NCI-H187 treated with DMSO at 0.1 percent for 48 hours (cell line): Measurements from ENCODE around the gene KIAA0408.

Source experiments
- DNase-seq: peaks from one replicate; lab custom pipeline; 2025; lab: John Stamatoyannopoulos, UW

KIAA0408 gene

DNA sequence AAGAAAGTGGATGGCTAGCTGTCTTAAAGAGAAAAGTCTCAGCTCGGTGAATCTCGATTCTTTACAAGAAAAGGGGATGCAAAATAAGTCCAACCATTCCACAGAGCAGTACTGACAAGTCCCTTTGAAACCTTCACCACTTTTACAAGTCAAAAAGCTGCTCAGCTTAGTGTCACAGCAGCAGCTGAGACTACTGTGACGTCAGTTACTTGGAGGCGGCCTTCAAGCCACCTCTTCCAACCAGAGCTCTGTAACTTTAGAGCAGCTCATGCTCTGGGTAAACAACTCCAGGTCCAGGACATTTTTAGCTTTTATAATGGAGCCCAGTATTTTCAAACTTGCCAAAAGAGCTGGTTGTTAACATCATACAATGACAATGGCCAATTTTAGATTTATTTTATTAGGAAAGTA lies at the start of gene KIAA0408:
Gene KIAA0408 (minus strand): TSS at position 159 of the 411 bp plus-strand sequence. CDS start 5,408 bp downstream, outside the sequence.
- DNase-seq = no peak

DNA sequence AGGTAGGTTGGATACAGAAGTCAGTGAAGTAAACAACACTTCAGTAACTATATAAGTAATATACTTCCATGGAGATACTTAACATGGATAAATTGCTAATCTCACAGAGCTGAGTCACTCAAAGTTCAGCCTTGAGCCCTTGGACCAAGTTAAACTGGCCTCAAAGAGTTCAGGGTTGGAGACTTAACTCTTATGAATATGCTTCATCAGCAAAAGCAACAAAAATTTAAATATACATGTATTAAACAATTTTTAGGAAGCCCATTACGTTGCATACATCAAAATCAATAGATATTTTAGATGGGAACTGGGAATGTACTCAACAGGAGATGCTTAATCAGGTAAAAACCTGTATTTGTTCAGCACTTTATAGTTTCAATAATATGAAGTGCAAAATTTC lies 47.7 kb upstream of the KIAA0408 start:
- DNase-seq = no peak

DNA sequence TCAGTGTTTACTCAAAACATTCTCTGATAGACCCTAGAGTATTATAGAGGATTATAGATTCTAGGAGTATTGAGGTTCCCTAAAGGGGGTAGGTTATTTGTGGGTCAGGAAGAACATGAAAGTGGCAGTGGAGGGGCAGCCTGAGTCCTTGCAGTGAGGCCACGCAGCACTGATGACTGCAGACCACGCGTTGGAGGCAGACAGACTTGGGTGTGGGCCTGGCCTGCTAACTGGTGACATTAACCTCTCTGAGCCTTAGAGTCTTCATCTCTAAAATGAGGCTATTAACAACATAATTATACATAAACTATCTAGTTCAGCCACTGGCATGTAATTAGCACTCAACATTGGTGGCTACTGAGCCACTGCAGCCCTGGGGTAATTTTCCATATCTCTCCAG lies 43.8 kb upstream of the KIAA0408 start:
- DNase-seq = no peak

DNA sequence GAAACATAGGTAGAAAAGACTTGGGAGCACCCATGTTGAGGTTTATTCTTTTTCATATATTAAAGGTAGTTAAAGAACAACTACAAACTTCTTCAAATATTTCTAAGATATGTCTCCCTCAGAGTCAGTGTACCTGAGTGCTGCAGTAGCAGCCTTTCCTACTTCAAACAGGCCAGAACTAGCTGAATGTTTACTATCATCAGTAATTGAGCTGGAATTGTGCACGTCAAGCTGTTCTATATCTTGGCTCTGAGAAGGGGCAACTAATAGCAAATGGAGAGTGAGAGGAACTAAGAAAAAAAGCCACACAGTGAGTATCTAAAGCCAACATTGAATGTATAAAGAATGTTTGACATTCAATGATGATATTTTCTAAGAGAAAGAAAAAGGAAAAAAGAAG lies 38.2 kb upstream of the KIAA0408 start:
- DNase-seq = no peak

DNA sequence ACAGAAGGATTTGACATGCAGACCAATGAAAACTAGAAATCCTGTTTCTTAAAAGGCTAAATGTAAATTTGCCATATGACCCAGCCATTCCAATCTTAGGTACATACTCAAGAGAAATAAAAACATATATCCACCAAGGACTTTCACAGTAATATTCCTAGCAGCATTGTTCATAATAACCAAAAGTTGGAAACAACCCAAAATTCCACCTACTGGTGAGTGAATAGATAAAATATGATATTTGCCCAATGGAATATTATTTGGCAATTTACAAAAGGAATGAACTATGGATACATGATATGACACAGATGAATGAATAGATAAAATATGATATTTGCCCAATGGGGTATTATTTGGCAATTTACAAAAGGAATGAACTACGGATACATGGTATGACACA lies 37.3 kb upstream of the KIAA0408 start:
- DNase-seq = no peak

DNA sequence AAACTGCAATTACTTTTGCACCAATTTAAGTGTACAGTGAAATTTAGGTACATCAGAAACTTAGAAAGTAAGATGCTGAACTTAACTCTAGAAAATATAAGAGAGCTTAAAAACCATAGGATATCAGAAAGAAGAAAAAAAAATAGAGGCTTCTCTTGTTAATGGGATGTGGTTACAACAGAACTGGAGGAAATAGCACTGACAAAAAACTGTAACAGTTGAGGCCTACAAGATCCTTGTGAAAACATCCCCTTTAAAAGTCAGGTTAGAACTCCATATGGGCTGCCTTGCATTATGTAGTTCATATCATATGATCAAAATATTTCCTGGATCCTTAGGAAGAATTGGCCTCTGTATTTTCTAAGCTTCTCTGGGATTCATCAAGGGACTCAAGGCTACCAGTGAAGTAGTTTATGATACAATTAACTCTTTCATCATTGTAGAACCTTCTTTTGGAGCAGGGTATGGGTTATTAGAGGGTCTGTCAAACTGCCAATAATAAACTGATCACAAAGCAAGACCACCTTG lies 35.1 kb upstream of the KIAA0408 start:
- no peak for DNase-seq

DNA sequence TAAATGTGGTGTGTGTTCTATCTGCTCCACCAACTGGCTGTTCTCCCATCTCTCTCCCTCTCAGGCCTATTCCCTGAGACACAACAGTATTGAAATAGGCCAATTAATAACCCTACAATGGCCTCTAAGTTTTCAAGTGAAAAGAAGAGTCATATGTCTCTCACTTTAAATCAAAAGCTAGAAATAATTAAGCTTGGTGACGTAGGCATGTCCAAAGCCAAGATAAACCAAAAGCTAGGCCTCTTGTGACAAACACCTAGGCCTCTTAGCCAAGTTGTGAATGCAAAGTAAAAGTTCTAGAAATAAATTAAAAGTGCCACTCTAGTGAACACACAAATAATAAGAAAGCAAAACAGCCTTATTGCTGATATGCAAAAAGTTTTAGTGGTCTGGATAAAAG lies 30.1 kb upstream of the KIAA0408 start:
- DNase-seq = no peak

DNA sequence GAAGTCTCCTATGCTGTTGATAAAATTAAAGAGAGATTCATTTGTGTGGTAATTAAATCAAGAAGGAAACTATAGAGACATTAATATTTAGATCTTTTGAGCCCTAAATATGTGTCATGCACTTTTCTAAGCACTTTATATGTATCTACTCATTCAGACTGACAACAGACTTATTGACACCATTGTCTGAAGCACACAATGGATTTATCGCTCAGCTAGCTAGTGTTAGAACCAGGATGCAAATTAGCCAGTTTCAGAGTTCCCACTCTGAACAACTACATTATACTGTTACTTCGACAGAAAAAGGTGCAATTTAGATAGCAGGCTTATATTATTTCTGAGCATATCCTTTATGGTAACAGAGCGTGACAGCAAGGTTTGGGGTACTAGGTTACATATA lies 27.7 kb upstream of the KIAA0408 start:
- DNase-seq = no peak

DNA sequence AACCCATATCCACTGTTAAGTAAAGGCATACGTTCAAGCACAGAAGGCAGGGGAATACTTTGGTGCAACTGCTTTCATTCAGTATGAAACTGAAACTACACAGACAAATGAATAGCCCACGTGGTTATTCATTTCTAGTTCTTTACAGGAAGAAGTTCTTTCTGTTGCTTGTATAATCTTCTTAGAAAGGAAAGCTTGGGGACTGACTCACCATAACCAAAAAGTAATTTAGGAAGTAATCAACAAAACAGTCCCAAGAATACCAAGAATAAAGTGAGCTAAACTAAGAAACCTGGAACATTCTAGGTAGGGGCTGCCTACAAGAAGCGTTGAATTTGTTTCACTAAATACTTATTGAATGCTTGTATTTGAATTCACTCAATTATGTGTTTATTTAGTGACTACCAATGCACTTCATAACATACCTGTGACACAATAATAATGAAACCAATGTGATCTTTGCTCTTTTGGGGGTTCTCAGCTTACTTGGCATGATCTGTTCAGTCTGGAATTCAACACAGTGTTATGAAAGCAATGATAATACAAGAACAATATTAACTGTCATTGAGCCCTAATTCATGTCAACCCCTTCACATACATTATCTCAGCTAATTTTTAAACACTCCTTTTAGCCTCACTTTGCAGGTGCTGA lies 25.1 kb upstream of the KIAA0408 start:
- no peak for DNase-seq

DNA sequence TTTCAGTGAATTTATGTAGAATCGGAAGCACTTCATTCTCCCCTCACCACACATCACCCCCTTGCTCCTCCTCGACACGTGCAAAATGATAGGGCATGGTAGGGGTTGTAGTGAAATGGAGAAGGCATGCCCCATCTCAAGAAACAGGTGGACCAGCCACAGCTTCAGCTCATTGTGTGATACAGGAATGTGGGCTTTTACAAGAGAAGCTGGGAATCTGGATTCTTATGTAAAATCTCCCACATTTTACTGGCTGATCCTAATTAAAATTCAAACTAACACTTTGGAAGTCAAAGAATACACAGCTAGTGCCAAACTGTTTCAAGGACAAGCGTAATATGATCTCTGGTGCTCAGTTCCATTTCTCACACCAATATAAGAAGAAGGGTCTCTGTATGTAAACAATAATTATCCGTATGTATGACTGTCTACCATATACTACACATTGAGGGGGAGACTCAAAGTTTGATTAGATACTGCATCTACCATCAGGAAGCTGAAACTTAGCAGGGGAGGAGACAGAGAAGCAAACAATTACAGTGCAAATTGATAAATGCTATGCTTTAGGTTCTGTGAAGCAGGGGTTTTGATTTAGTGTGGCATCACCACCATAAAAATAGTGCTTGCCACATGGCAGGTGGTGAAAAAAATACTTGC lies 24.3 kb upstream of the KIAA0408 start:
- no peak for DNase-seq

DNA sequence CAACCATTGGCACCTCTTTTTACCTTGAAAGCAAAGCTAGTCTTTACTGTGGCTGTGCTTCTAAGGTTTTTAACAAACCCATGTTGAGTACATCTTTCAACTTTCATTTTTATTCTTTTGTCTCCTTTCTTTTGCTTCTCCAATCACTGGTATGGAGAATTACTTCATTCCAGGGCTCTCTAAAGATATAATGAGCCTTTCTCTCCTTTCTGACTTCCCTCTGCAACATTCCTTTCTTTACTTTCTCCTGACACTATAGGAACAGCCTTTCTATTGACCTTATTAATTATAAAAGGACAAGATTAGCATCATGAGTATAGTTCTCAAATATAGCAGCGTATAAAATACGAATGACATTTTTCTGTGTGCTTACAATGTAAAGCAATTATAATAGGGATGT lies 23.1 kb upstream of the KIAA0408 start:
- no peak for DNase-seq

DNA sequence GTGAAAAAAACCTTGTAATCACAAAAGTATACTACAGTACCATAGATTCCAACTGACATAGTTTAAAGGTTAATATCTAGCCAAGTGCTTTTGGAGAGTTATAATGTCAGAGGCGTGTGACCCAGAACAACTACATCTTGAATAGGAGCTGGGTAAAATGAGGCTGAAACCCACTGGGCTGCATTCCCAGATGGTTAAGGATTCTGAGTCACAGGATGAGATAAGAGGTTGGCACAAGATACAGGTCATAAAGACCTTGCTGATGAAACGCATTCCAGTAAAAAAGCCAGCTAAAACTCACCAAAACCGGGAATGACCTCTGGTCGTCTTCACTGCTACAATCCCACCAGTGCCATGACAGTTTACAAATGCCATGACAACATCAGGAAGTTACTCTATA lies 22.4 kb upstream of the KIAA0408 start:
- no peak for DNase-seq

DNA sequence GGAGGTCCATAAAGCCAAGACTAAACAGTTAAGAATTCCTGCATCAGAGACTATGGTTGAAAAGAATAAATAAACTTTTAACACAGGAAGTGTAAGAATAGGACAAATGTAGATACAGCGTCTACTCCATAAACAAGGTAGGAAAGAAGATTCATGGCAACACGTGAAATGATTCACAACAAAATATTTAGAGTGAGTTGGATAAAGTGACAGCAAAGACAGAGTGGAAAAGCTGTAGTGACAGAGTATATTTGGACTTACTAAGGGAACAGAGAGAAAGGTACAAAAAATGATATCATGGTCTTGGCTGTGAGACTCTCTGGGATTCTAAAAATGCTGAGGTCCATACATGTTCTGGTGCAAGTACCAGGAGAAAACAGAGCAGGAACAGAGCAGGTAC lies 21.9 kb upstream of the KIAA0408 start:
- no peak for DNase-seq

DNA sequence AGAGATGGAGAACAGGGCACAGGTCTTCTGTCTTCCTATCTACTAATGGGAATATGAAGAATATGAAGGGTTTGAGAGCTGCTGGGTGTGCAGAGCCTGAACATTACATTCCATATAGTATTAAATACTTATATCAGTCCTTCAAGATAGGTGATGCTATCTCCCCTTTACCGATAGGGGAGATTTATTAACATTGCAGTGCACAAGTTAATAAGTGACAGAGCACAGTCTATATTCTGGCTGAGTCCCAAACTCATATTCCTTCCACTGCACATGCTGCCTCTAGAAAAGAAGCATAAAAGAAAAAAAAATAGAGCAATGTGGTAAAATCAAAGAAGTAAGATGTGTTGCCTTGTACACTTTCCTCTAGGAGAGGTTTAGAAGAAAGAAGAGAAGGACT lies 18.5 kb upstream of the KIAA0408 start:
- no peak for DNase-seq

DNA sequence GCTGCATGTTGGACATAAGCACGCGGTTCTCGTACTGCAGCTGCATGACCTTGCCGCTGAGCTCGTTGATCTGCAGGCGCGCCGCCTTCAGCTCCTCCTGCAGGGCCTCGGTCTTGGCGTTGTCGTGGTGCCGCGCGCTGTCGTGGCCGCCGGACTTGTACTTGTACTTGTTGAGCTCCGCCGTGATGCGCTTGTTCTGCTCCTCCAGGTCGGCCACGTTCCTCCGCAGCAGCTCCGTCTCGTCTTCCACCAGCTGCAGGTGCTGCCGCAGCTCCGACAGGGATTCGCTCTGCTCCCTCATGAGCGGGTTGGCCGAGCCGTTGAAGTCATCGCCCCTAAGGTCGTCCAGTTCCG lies 16.6 kb upstream of the KIAA0408 start:
- no peak for DNase-seq

DNA sequence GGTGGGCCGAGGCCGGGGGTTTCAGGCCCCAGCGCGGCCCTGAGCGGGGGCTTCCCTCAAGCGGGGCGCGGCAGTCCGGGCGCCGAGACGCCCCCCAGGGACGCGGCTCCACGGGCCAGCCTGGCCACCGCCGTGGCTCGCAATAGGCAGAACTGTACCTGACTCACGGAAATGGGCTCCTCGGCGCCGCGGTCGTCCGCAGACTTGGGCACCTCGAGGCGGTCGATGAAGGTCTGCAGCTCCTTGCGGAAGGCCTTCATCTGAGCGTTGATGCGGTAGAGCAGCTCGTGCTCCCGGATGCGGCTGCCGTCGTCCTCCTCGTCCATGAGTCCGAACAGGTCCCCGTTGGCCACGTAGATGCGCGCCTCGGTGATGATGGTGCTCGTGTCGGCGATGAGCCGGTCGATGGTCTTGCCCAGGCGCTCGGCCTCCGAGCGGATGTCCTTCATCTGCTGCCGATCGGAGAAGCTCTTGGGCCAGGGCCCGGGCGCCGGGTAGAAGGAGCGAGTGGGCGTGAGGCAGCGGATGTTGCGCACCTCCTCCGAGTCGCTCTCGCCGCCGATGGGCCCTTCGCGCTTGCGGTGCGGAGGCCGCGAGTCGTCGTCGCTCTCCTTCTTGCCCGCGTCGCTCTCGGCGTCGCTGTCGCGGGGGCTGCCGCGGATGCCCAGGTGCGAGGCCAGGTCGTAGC lies 16.1 kb upstream of the KIAA0408 start:
- no peak for DNase-seq

DNA sequence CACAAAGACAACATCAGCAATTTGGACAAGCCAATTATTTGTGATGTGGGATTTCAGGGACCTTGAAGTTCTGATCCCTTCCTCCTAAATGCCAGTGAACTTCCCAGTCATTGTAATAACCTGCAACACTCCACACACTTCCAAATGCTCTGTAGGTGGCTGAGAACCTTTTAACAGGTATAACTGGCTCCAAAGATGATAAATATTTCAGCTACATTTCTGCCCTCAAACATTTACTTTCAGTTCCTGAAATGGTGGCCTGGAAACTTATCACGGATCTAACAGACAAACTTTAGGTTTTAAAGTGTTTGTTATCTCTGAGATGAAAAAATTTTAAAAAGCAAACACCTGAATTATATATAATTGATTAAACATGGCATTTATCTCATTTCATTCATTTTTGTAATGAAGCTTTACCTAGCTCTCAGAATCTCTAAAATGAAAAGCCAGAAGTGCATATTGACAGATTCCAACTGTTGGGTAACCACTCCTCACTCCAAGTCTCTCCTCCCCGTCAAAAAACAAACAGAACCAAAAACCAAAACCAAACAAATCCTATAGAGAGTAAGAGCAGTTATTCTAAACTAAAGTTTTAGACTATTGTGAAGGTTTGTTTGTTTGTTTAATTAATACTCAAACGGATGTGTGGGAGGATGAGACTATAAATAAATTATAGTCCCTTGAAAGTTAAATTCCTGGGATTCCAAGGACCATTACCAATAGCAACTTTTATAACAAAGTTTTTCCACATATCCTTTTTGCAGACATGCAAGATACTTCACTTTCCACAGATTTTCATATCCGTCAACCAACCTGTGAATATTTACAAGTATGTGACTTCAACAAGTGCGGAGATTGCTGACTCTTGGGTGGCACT lies 12.4 kb upstream of the KIAA0408 start:
- DNase-seq = no peak

DNA sequence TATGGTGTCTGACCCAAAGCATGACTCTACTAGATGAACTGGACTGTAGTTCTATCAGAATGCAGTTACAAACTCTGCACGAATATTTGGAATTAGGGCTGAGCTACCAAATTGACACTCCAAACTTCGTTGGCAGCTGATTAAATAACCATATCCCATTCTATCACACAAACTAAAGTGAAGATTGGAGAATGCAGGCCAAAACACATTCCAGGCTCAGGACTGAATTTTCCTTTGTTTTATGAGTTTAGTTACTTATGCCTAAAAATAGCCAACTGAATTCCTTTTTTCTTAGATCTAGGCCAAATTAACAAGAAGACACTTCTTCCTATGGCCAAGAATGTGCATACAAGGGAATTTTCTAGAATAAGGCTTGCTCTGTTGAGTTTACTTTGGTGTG lies 9.7 kb upstream of the KIAA0408 start:
- DNase-seq = no peak

DNA sequence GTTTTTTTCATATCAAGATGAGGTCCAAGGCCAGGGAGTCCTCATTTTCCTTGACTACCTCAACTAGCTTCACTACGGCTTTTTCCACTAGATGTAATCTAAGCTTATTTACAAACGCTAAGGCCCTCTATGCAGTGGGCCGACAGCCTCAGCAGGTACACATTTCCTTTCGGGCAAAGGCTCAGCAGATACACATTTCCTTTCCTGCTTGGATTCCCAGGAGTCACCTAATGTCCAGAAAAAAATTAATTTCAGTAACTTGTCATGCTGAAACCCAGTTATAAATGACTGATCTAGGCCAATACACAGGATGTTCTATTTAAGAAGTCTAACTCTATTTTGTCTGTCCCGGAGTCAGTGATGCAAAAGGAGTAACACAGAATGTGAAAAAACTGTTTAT lies 7.2 kb upstream of the KIAA0408 start:
- DNase-seq = no peak

DNA sequence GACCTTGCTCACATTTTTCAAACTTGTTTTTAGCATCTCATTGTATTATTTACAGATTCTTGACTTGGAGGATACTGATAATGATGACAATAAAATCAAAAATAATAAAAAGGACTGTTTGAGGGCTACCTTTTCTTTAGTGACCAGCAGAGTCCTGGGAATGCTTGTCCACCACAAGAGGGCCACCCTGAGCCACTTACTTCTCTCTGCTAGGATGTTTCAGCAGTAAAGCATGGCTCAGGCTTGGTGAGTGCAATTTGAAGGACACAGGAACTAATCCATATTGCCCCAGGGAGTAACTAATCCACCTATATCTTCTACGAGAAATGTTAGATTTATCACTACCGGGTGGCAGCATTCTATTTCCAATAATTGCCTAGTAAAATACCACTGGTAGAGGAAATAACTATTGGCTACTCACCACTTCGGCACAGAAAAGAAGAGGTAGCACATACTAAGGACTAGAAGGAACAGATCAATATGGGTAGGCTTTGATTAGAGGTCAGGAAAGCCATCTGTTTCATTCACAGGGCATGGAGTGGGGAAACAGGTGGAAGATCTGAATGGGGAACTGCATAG lies 5.8 kb upstream of the KIAA0408 start:
- no peak for DNase-seq

DNA sequence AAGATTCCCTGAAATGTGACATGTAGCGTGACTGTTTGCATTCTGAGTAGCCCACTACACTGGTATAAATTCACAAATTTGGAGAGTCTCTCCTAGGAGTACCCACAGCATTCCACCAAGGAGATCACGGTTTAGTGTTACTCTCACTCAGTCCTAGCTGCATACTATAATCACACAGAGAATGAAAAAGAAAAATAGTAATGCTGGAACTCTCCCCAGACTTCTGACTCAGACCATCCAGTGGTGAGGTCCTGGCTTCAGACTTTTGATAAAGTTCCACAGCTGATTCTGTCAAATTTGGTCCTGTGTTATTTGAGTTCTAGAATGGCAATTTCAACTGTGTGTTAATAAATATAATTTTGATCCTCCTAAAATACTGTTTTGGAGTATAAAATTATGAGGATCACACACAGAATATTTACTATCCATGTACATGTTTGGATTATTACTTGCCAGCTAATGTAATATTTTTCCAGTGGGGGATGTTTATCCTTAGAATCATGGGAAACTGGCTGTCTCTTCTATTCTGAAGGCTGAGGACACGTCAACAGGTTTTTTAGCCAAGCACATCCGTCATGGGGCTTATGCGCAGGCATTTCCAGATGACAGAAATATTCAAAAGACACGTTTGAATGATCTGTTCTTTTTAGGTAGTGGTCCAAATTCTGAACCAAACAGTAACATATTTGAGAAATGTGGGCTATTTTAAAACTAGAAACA lies 5.1 kb upstream of the KIAA0408 start:
- DNase-seq = no peak
